DMS53 (cell line): ENCODE results near the gene MACROH2A1.
"Not testable (repeated sequence)": the region's sequence is repeated elsewhere in the genome, so short reads cannot be mapped to it uniquely, and the experiment has no call there.

Experiments used
- DNase-seq: peaks from one replicate; lab custom pipeline; 2025; lab: John Stamatoyannopoulos, UW

The MACROH2A1 gene

DNA sequence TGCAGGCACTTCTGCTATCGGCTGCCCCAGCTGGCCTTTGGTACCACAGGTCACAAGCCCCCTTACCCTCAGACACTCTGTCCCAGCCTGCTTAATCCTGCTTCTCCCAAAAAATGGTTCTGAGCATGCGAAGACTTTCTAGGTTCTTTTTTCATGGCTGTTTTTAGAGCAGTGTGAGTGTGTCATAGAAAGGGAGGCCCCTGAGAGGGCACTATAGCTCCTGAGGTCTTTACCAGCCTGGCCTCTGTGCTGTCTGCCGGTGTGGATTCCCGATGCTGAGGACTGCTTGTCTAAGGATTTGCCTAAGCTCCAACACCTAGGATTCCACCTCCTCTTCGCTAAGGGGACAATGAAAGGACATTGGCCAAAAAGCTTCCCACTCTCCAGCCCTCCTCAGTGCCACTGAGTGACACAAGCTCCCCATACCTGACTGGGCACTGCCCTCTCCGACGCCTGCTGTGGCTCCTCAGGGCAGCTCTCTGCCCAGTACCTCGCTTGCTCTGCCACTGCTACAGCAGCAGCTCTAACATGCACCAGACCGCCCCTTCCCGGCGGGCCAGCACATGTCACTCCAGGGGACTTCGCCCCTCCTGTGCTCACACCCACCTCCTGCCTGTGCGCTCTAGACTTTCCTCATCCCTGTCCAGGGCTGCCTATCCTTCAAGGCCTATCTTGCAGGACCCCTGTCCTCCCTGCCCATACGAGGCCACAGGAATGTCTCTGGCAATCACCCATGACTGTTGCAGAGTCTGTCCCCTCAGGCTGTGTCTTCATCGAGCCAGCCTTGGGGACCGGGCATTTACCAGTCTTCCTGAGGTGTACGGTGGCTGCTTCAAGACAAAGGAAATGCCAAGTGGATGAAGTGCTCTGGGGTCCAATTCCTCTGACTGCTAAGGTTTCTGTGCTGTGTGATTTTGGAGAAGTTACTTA is 21.0 kb downstream of the MACROH2A1 start:
- DNase-seq: no peak

- no peak for DNase-seq
These were observed 21.9 kb downstream of the MACROH2A1 start for GRCh38 chr5:135376961-135377624.

DNA sequence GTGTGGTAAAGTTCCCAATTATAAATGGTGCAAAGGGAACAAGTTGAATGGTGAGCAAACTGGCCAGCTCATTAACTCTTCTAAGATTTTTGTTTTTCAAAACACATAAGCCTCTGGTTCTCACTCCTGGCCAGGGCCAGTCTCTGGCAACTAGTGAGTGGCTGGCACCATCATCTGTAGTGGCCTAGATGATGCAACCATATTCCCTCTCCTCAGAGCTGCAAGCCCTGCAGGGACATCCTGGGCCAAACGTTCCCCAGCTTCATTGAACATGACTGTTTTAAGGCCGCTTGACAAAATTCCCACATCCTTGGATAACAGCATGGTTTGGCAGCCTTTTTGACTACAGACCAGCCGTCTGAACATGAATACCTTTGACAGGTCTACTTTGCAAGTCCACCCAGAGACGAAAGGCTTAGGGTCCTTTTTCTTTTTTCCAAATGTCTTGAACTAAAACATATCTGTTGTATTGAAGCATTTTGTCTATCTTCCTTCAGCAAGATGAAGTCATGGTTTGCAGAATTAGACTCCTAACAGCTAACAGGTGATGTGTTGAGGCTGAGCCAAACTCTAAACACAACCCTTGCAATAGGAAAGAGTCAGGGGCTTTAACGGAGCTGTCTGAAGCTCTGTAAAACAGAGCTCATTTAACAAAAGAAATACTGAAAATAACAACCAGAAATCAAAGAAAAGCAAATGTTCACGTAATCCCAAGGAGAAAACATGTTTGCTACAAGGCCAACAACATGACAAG is 23.8 kb downstream of the MACROH2A1 start:
- no peak for DNase-seq

DNA sequence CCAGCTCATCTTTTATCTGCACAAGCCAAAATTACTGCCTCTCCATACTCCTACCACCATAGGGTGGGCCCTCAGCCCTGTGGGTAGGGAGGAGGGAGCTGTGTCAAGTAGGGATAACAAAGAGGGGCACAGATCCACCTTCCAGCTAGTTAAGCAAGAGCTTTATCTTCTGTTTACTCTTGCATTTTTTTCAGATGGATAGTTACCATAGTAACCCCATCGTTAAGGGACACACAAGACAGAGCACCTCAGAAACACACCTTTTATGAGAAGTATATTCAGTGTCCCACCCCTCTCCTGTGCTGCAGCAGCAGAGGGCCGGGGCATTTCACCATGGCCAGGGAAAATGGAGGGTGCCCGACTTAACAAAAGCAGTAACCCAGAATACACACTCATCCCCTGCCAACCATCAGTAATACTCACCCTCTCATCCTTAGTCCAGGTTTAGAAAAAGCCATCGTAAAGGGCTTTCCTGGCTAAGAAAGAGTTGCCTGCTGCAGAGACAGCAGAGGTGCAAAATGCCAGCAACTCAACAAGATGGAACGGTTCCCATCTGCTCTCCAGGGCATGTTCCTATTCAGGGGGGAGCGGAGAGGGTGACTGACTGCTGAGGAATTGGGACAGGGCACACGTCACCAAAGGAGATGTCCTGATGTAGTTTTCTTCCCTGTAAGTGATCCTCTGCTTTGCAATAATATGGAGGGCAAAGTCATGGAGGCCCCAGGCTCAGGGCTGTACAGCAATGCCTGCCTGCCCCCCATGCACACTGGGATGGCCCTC is 25.1 kb downstream of the MACROH2A1 start:
- DNase-seq: peak; percentile 32

DNA sequence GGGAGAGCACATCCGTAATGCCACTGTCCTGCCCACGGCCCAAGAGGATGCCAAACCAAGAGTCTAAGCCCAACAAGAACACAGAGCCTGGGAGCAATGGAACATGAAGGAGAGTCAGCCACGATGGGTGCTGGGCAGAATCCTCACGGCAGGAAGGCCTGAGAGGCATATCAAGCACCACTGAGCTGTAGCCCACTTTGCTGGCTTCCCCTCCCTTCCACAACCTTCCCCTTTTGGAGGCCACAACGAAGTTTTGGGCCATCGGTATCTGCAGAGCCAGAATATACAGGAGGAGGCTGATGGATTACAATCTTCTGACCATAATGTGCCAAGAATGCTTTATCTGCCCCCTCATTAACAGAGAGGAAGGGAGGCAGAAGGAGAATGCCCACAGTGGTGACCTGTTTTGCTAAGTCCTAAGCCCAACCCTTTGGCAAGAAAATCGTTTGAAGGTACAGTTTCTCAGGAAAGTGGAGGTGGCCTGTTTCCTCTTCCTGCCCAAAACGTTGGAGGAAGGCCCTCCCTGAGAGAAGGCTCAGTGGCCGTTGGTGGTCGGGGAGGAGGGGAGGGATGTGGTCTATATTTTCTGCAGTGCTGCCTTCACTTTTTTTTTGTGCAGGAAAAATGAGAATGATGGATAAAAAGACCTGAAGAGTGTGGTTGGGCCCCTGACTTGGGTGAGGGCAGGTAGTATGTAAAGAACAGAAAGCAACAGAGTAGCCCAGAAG is 26.2 kb downstream of the MACROH2A1 start:
- DNase-seq: no peak

DNA sequence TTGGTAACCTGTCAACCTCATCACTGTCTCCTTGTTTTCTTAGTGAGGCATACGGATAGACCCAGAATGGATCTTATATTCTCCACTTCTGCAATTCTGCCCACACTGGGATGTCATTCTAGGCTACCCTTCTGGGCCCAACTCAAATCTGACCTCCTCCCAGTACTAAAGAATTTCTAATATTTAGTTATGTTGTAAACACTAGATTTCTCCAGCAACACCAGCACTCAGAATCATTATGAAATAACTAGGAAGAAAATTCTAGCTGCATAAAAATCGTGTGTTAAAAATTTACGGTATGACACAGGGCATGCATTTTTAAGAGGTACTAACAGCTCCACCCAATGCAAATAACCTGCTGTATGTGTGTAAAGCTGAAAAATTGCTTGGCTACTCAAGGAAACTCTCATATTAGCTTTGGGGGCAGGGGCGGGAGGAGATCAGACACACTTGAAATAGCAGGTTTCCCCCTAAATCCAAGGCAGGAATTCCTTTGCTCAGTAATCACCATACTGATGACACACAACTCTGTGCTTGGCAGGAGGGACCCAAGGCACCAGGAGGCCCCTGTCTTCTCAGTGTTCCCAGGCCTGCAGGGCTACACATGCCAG is 27.3 kb downstream of the MACROH2A1 start:
- DNase-seq: no peak

GRCh38 chr5:135369952-135370351 is 29.1 kb downstream of the MACROH2A1 start:
- DNase-seq: no peak

- DNase-seq: no peak
These were observed 31.5 kb downstream of the MACROH2A1 start for GRCh38 chr5:135367554-135367953.

- no peak for DNase-seq
These were observed 32.0 kb downstream of the MACROH2A1 start for GRCh38 chr5:135367076-135367475.

DNA sequence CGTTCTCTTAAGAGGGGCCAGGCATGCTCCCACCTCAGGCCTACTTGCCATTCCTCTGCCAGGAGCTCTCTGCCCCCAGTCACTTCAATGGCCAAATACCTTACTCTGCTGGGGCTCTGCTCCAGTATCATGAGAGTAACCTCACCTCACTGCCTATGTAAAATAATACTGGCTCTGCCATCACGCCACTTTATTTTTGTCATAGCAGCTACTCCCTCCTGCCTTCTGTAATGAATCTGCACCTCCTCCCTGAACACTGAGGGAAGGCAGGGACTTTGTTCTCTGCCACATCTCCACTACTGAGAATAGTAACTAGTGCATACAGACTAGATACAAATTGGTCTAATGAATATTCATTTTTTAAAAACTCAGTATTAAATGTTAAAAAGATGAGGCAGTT is 33.8 kb downstream of the MACROH2A1 start:
- no peak for DNase-seq

GRCh38 chr5:135364421-135365262 is 34.4 kb downstream of the MACROH2A1 start:
- DNase-seq: no peak

- not testable (repeated sequence) for DNase-seq
These were observed 35.7 kb downstream of the MACROH2A1 start for GRCh38 chr5:135363342-135363741.

- DNase-seq: no peak
These were observed 36.9 kb downstream of the MACROH2A1 start for GRCh38 chr5:135362102-135362501.

GRCh38 chr5:135360278-135361274 is 38.5 kb downstream of the MACROH2A1 start:
- no peak for DNase-seq

GRCh38 chr5:135359374-135360165 is 39.5 kb downstream of the MACROH2A1 start:
- no peak for DNase-seq

DNA sequence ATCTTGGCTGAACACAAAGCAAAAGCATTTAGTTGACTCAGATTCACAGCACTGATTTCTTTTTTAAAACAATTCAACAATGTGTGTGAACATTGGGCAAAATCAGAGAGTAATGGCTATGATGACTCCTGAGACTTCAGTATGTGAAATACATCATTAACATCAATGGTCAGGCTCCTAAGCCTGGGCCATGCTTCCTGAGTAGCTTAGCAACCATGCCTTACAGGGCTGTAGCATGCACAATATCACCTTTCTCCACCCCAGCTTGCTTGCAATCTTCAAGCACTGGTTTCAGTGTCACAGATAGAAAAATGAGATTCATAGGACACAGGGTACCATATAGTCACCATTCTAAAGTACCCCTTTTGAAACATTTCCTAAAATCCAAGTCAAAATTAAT is 41.3 kb downstream of the MACROH2A1 start:
- DNase-seq: no peak

- no peak for DNase-seq
These were observed 42.3 kb downstream of the MACROH2A1 start for GRCh38 chr5:135356522-135357318.
